GM19035 (cell line): Measurements from ENCODE around the gene SLC4A5.

Experiments used
- ATAC-seq: cut with Tn5 transposase; IDR thresholded peaks from one replicate; pipeline ENCODE4 v1.9.1; 2021; ENCODE audit not compliant: unreplicated experiment

SLC4A5 gene

DNA sequence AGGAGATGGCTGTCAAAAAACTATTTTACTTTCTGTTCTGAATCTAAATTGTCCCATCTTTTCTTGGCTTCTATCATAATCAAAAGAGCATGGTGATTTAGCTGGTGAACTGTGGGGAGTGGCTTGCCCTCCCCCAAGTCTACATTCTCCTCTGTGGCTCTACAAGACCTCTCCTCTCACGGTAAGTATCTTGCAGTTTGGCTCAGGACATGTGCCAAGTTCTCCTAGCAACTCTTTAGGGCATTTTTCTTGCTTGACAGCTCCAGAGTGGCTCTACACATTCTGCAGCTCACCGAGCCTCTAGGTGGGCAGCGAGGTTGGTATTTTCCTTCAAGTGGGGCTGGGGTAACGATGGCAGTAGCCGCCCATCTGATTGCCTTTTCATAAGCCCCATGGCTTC, 29.1 kb downstream of the SLC4A5 start:
- no peak for ATAC-seq

DNA sequence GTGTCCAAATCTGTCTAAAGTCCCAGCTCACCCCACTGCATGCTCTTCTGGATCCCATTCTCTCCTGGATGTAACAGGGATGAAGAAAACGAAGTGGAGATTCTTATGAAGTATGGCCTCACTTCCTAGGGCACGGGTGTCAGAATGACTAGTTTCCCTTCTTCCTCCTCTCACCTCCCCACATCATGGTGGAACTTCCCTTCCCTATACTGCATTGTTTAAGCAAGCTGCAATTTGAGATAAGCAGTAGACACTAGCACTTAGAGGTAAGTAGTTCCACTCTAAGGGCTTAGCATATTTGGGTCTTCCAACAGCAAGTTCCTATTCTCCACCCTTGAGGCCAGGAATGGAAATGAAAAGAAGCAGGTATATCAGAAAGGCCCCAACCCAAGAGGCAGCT, 29.7 kb downstream of the SLC4A5 start:
- no peak for ATAC-seq

DNA sequence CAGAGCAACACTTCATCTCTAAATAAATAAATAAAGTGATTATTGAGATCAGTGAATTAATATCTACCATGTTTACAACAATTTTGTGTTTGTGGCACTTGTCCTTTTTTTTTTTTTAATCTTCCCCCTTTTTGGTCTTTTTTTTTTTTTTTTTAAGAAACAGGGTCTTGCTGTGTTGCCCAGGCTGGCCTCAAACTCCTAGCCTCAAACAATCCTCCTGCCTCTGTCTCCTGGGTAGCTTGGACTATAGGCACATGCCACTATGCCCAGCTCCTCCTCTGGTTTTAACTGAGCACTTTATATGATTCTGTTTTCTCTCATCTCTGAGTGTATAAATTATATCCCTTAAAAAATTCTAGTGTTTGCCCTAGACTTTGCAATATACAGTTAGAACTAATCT, 30.3 kb downstream of the SLC4A5 start:
- no peak for ATAC-seq

DNA sequence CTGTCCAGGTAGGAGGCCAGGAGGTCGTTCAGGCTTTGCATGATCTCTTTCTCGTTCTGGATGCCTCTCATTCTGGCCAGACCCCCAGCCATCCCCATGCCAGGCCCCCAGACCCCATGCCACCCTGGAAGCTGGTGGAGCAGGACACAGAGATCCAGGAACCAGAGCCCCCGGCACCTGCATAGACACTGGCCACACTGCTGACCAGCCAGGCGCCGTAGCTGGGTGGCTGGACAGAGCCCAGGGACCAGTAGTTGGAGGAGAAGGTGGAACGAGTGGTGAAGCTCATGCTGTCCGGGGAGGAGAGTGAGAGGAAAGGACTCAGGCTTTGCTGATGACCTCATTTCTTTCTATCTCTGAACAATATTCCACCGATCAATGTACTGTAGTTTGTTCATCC, 35.5 kb downstream of the SLC4A5 start:
- ATAC-seq, result no peak

DNA sequence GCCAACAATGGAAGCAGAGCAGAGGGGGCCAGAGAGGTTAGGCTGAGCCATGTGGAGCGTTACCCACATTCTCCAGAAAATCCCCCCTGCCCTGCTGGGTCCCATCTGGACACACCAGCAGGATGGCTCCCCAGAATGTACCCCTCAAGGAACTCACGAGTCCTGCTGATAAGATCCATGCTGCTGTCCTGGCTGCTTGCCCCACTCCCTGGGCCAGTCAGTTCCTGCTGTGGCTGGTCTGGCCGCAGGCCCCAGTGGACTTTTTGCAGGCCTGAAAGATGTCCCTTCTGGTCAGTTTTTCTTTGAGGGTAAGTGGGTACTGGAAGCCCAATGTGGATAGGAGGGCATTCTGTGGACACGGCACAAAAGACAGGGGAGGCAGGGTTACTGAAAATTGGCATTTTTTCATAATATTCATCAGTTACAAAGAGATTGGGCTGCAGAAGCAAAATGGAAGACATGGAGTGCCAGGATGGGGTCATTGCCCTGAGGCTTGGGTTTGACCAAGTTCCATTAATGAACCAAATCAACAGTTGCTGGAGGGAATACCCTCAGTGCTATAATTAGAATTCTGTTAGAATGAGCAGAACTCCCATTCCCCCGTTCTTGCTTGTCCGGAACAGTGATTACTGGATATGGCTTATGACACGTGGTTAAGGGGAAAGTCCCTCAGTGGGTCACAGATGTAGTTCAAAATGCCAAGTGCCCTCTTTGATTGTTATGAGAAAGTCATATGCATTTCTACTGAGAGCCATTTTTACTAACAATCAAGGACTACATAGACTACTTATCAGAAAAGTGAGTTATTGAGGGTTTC, 38.7 kb downstream of the SLC4A5 start:
- ATAC-seq, result no peak

DNA sequence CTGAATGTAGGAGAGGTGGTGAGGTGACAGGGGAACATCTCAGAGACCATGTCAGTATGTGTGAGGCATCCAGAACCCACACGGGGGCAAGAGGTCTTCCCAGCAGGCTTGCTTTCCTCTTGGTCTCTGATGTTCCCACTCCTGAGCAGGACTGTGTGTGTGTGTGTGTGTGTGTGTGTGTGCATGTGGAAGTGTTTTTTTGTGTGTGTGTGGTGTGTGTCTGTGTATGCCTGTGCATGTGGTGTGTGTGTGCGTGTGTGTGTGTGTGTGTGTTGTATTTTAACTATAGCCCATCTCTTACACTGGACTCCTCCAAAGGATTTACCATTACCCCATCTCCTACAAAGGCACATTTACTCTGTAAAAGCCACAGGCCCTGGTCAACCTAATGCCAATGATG, 40.4 kb downstream of the SLC4A5 start:
- no peak for ATAC-seq

DNA sequence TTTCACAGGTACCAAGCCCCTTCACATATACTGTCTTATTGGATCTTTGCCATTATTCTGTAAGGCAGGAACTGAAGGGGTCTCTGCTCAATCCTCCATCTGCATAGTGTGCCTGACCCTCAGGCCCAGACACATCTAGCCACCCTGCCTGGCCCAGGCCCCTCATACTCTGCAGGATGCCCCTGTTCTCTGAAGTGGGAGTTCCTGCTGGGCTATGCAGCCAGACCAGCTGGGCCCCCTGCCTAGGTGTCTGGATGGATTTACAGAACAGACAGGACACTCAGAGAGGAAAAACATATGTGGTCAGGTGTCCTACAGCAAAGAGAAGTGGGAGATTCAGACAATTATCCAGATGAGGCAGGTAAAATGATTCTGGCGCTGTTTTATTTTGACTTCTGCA, 42.0 kb downstream of the SLC4A5 start:
- ATAC-seq, result no peak

DNA sequence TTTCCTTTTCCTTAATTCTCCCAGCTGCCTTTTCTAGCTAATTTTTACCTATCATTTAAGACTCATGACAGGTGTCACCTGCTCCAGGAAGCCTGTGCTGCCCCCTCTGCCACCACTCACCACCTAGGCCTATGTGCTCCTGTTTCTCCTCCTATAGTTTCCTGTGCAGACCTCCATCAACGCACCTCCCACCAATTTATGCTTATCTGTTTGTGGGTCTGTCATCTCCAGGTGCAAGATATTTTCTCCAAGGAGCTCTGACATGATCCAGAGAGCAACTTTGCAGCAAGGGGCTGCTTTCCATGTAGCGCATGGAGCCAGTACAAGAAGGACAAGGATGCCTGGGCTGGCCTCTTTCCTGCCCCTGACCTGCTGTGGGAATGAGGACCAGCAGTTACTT, 42.7 kb downstream of the SLC4A5 start:
- ATAC-seq, result no peak

DNA sequence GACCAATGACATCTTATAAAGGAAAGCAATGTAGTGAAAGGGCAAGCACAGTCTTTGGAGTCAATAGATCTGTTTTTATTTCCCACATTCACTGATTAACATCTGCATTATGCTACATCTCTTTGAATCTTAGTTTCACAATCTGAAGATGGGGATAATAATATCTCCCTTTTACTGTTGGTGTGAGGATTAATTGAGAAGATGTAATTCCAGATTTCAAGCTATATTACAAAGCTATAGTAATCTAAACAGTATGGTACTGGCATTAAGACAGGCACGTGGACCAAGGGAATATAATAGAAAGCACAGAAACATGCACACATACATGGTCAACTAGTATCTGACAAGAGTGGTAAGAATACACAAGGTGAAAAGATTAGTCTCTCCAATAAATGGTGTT, 45.3 kb downstream of the SLC4A5 start:
- no peak for ATAC-seq

DNA sequence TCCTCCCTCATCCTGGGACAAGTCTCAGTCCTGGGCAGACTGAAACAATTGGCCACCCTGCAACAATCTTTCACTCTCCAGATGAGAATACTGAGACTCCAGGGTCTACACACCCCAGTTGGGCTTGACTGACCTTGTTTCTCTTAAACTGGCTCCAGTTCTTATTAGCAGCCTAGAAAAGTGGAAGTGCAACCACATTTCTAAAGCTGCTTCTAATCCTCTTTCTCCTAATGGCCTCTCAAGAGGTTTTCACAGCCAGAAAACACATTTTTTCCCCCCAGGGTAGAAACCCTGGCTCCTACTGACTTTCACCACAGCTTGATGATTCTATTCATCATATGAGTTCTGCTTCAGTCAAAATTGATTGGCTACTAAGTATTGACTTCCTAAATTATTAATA, 45.8 kb downstream of the SLC4A5 start:
- ATAC-seq, result no peak

DNA sequence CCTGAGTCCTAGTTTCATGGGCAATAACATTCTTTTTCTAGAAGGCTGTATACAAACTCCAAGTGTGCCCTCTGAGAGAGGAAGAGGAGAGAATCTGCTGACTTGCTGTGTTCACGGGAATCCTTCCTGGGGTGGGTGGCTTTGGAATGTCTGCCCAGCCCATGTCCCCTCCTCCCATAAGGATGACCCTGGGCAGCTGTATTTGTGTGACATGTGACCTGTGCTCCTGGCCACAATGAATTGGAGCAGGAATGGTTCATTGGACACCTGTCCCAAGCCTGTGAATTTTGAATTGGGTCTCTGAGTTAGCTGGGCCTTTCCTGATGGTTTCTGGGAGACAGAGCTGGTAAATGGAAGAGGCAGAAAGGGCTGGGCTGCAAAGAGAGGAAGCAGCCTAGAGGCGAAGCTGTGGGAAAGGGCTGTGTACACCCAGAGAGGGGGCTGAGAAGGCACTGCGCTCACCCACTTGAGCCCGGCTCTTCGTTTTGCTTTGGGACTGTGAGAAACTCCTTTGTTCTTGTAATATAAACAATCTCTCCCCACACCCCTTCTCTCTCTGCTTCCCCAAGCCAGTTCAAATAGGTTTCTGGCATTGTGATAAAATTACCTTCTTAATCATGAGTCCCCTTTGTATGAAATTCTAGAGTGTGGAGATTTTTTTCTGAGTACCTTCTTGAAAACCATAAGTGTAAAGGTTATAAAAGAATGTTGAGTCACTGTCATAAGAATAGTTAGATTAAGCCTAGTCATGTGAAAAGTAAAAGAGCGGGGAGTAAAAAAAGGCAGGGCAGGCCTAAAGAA, 49.8 kb downstream of the SLC4A5 start:
- ATAC-seq, result no peak

DNA sequence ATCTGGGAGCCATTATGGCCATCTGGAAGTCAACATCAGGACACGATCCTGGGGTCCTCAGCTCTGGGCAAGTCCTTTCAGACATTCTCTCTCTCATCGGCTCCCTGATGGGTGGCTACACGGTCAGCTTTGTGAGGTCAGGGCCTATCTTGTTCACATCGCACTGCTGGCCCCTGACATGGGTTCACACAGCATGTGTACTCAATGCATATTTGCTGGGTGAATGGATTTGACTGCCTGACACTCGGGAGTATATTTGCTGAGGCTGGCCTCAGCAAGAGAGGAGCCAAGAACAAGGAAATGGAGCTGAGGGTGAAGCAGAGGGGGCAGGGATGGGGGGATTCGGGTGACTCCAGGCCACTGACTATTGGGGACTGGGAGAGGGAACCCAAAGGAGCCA, 50.5 kb downstream of the SLC4A5 start:
- no peak for ATAC-seq

DNA sequence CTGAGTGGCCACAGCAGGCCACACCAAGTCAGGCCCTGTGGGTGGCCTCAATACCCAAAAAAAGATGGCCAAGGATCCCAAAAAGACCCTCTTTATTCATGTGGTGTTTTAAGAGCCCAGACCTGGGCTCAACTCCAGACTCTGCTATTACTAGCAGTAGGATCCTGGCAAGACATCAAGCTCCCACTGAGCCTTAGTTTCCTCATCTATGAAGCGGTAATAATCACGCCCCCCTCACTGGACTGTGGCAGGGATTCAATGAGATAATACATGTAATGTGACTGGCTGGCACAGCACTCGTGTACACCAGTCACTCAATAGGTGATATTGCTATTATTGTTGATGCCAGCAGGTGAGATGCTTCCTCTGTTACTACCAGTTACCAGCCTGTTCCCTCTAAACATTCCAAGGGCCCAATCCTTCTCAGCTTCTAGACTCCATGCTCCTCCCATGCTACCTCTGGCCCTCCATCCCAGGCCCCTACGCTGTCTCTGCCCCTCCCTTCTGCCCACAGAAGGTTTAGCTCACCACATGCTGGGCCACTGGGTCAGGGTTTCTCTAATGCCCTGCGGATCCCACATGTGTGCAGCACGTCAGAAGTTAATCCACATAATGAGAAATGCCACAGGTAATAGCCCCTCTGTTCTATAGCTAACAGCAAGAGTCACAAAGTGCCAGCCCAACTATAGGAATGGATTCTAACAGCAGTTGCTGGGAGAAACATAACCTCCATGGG, 51.2 kb downstream of the SLC4A5 start:
- ATAC-seq, result no peak

DNA sequence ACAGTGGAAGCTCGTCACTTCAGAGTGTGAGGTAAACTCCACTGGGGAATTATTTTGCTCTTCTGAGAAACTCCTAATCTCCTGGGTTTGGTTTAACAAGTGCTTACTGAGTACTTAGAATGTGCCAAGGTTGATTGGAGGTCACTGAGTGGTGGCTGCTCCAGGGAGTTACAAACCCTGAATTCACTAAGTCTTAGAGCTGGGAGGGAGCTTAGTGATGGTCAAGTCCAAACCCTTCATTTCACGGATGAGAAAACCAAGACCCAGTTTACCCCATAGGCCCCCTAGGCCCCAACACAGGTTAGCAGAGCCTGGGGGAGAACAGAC, 52.0 kb downstream of the SLC4A5 start:
- no peak for ATAC-seq

DNA sequence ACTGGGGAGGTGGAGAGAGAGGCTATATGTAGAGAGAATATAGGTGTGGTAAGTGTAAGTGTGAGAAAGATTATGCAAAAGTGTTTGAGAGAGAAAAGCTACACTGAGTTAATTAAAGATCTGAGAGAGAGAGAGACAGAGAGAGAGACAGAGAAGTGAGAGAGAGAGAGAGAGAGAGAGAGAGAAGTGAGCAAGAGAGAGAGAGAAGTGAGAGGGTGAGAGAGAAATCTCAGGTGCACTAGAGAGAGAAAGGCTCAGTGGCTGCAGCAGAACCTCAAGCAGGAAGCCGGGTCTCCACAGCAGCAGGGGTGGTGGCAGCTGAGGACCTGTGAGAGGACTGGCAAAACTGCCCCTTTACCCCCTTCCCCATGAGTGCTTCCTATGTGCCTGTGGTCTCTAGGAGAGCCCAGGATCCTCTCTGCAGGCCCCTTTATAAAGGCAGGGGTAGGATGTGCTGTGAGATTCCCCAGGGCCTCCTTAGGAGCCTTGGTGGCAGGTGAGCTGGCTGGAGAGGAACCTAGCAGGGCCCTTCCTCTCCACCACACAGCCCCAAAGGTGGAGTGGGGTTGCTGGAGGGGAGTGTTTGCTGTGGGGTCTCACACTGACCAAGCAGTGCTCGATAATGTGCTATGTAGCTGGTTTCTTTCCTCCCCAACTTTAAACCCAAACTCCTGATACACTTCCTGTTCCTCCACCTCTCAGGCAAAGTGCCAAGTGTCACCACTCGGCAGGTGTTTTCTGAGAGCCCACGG, 52.6 kb downstream of the SLC4A5 start:
- no peak for ATAC-seq

DNA sequence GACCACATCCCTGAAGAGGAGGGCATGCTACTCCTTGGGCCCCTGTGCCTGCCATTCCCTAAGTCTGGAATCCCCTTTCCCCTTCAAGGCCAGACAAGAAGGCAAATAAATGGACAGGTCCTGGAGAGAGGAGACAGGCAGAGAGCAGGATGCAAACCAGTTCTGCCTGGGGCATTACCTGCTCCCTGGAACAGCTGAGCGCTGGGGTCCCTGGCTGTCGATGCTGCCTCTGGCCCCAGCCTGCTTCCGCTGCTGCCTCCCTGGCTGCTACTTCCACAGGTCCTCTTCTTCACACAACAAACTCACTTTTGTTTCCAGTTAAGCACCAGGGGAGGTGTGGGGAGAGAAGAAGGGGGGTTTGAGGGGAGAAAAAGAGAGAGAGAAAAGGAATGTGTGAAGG, 53.1 kb downstream of the SLC4A5 start:
- no peak for ATAC-seq

DNA sequence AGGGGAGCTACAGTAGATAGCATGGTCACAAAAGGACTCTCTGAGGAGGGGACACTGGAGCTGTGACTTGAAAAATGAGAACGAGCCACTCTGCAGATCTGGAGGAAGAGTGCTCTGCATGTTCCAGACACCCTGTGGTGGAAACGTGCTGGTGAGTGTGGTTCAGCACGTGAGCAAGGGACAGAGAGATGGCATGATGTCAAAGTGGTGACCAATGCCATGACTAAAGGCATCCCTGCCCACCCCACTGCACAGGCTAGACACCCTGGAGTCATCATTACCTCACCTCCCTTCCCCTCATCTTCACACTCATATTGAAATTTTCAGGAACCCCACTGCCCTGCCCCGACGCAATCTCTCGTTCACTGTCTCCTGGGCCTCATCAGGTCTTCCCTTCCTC, 56.5 kb downstream of the SLC4A5 start:
- ATAC-seq, result no peak

DNA sequence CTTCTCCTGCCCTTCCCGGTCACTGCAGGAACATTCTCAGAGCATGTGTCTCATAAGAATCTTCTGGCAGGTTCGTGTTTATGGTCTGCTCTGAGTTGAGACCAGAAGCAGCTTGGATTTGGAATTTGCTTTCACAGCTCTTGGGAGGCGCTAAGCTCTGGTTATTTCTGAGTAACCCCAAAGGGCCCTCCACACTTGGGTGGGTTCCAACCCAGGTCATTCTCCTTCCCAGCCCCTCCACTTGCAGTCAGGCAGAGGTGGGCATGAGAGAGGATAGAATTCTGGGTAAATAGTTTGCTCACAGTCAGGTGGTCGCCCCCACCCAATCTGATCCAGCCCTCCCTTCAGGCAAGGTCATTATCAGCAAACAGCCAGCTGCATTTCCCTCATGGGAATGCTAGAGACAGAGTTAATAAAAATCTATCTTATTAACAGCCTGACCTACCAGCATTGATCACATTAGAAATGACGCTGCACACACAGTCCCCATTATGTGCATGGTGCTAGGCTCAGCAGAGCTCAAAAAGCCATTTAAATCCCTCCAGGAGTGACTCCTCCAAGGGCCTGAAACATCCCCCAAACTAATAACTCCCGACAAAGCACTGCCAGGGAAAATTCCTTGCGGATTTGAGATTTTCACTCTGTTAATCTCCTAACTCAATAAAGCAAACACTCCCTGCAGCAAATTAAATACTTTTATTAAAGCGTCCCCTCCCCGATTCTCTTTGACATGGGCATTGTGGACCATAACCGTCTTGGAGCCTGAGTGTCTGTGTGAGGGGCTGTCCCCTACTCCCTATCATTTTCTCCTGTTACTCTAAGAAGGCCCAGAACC, 61.9 kb downstream of the SLC4A5 start:
- ATAC-seq, result no peak

DNA sequence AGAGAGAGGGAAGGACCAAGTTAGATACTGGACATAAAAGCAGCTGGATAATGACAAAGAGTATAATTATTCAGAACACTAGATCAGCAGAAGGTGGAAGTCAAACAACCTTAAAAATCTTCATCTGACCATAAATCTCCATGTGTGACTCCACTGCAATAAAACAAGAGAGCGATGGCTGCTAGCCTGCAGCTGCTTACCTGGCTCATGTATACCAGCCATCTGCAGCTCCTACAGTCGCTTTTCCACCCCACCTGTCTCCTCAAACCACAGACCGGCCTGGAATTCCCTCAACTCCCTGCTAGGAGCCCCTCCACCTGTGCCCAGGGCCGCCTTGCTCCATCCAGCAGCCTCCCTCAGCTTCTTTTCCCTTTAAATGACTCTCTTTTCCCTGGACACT, 64.5 kb downstream of the SLC4A5 start:
- ATAC-seq, result no peak

DNA sequence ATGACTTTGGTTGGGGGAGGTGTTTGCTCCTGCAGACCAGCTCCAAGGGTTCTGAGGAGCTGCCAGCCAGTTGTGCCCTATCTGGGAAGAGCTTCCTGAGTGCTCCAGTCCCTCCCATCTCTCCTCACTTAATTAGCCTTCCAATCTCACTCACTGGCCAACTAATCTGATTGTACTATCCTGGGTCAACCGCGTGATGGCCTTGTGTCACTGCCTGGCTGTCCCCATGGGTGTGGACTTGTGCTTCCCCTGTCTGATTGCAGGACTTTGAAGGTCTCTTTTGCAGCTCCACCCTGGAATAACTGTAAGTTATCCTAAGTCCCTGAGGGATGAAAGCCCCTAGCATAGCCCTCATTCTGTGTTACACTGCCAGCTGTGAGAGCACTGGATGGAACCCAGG, 65.0 kb downstream of the SLC4A5 start:
- no peak for ATAC-seq
